Sigmoid colon (tissue), 7 donors: ENCODE measurements around the gene SLC7A6OS. TPM values are rescaled to one million over a fixed set of nuclear protein-coding genes. Genes with fewer than 3 reads are reported as not detected.
A peak's percentile ranks its signal among the peaks of the same experiment; 100 is the strongest.

Experiments
- DNase-seq: peaks from one replicate; pipeline ENCODE4 v3.0.0-alpha.2; 2019
- H3K27ac ChIP-seq, 4 donors: fragments of 200-600 bp; sonication (generic); one replicate each; pipeline ENCODE4 v1.5.1; 2016 to 2019; ENCODE audit warnings: mild to moderate bottlenecking in 1 of 4
- H3K27me3 ChIP-seq, 3 donors: fragments of 200-600 bp; sonication (generic); one replicate each; pipeline ENCODE4 v1.5.1; 2019; ENCODE audit warnings: mild to moderate bottlenecking in 1 of 3
- H3K36me3 ChIP-seq, 4 donors: fragments of 200-600 bp; sonication (generic); one replicate each; pipeline ENCODE4 v1.5.1; 2016 to 2019
- H3K4me1 ChIP-seq, 4 donors: fragments of 200-600 bp; sonication (generic); one replicate each; pipeline ENCODE4 v1.5.1; 2017 to 2019
- H3K4me3 ChIP-seq, 4 donors: fragments of 200-600 bp; sonication (generic); one replicate each; pipeline ENCODE4 v1.5.1; 2017 to 2019; ENCODE audit warnings: mild to moderate bottlenecking in 2 of 4, moderate library complexity in 1 of 4
- H3K9me3 ChIP-seq, 4 donors: fragments of 200-600 bp in 3 of 4; sonication (generic) in 3 of 4; one replicate each; pipeline versions ENCODE4 v1.5.1 to v1.6.1; 2013 to 2019
- CTCF ChIP-seq, 4 experiments: fragments of 450-650 bp in 3 of 4; fragments of 200-600 bp in 1 of 4; IDR thresholded peaks; one replicate each; pipeline ENCODE4 v1.5.1; 2016 to 2019; ENCODE audit warnings: antibody characterized with exemption in 4 of 4, mild to moderate bottlenecking in 3 of 4, moderate library complexity in 2 of 4
- EP300 ChIP-seq, 4 donors: sonication (generic); formaldehyde crosslinking; IDR thresholded peaks; one replicate each; pipeline ENCODE4 v1.6.1; 2017; ENCODE audit warnings: antibody characterized with exemption in 4 of 4
- POLR2A ChIP-seq, 2 donors: fragments of 450-650 bp; IDR thresholded peaks; one replicate each; pipeline ENCODE4 v1.6.1; 2016; ENCODE audit warnings: antibody characterized with exemption in 2 of 2, mild to moderate bottlenecking in 2 of 2, moderate library complexity in 2 of 2
- POLR2AphosphoS5 ChIP-seq, 4 donors: sonication (generic); formaldehyde crosslinking; IDR thresholded peaks; one replicate each; pipeline ENCODE4 v1.6.1; 2017; ENCODE audit warnings: antibody characterized with exemption in 4 of 4
- WGBS, 2 donors: extraction: QIAGEN DNeasy Blood & Tissue Kit; methylation state at CpG; one replicate each; pipeline ENCODE4 v1.1.7; 2013; 5-methylcytosine and 5-hydroxymethylcytosine counted together
- intact Hi-C: fragments of 100-400 bp; cut with DNase I; formaldehyde crosslinking; loops from one replicate; pipeline ENCODE4 v1.15.1; 2023
- polyA plus RNA-seq, 3 donors: library from polyadenylated mRNA; stranded (reverse); fragments of 200-250 nt; gene quantifications; one replicate each; pipeline ENCODE4 v1.2.3, GENCODE V29; 2013
- total RNA-seq, 4 donors: library from RNA; depleted of rRNA; stranded (reverse); fragments of >200 nt; gene quantifications; one replicate each; pipeline ENCODE4 v1.1.0, GENCODE V29; 2016
- donor health status: healthy with polysubstance abuse.
- donor health status: Bipolar disorder and iron deficiency.
- donor health status: healthy.

The SLC7A6OS gene
- total and polyA plus RNA-seq, 7 donors = 4.8 to 20.8 (median 10.0) TPM

- H3K36me3 ChIP-seq = peaks cover 22 to 82% (median 50%) of the 10 kb centered on the region in 4 donors
- no peak overlapping the region for H3K4me3 ChIP-seq
- no peak for TF ChIP-seq EP300 (IDR thresholded peaks at IDR 0.05)
- no peak for TF ChIP-seq POLR2AphosphoS5 (IDR thresholded peaks at IDR 0.05)
- 81 to 87% methylated on average over 7 of the region's 7 CpGs for WGBS, 2 donors
- intact Hi-C loops = no loop called here
- H3K27me3 ChIP-seq = no peaks in the 10 kb centered on the region
- H3K4me1 ChIP-seq = peaks cover 0 to 30% (median 17%) of the 10 kb centered on the region in 4 donors
- H3K27ac ChIP-seq = peak overlapping the region in 1 of 4 donors; percentile 61
- no peaks in the 10 kb centered on the region for H3K9me3 ChIP-seq
- peak; percentile 40 for DNase-seq
Measured at GRCh38 chr16:68300734-68301459, 9.8 kb downstream of the SLC7A6OS start.

- DNase-seq = no peak
- WGBS, 2 donors = 63 to 83% methylated on average over 11 of the region's 11 CpGs
- Histone ChIP-seq H3K27ac (peak overlapping the region; percentile 48 to 69 (median 64)), H3K4me1 (peaks cover 0 to 30% (median 17%) of the 10 kb centered on the region in 4 donors), H3K4me3 (no peak overlapping the region), H3K36me3 (peaks cover 22 to 81% (median 49%) of the 10 kb centered on the region in 4 donors), H3K9me3 (no peaks in the 10 kb centered on the region), H3K27me3 (no peaks in the 10 kb centered on the region)
- intact Hi-C loops = no loop called here
- TF ChIP-seq POLR2A (IDR thresholded peaks at IDR 0.05) = no peak
- TF ChIP-seq POLR2AphosphoS5 (IDR thresholded peaks at IDR 0.05) = peak in 1 of 4 donors; percentile 58
- TF ChIP-seq CTCF (IDR thresholded peaks at IDR 0.05) = no peak
- no peak for TF ChIP-seq EP300 (IDR thresholded peaks at IDR 0.05)
Measured at GRCh38 chr16:68299571-68300453, 10.9 kb downstream of the SLC7A6OS start.

GRCh38 chr16:68298907-68299561 lies 11.7 kb downstream of the SLC7A6OS start:
- Histone ChIP-seq H3K27ac (peak overlapping the region; percentile 48 to 69 (median 64)), H3K27me3 (no peaks in the 10 kb centered on the region), H3K36me3 (peaks cover 20 to 81% (median 48%) of the 10 kb centered on the region in 4 donors), H3K9me3 (no peaks in the 10 kb centered on the region), H3K4me1 (peaks cover 0 to 30% (median 17%) of the 10 kb centered on the region in 4 donors), H3K4me3 (no peak overlapping the region)
- peak in 1 of 4 donors; percentile 9 for TF ChIP-seq POLR2AphosphoS5 (IDR thresholded peaks at IDR 0.05)
- no peak for TF ChIP-seq EP300 (IDR thresholded peaks at IDR 0.05)
- peak; percentile 81 for DNase-seq
- intact Hi-C loops = no loop called here
- 70 to 80% methylated on average over 5 of the region's 5 CpGs for WGBS, 2 donors

GRCh38 chr16:68298312-68298711 lies 12.4 kb downstream of the SLC7A6OS start:
- H3K4me3 ChIP-seq = no peak overlapping the region
- H3K36me3 ChIP-seq = peaks cover 15 to 81% (median 52%) of the 10 kb centered on the region in 4 donors
- TF ChIP-seq EP300 (IDR thresholded peaks at IDR 0.05) (no peak), CTCF (IDR thresholded peaks at IDR 0.05) (no peak), POLR2A (IDR thresholded peaks at IDR 0.05) (no peak), POLR2AphosphoS5 (IDR thresholded peaks at IDR 0.05) (no peak)
- 74 to 92% methylated on average over 3 of the region's 3 CpGs for WGBS, 2 donors
- H3K4me1 ChIP-seq = peaks cover 0 to 30% (median 17%) of the 10 kb centered on the region in 4 donors
- peak overlapping the region; percentile 48 to 69 (median 64) for H3K27ac ChIP-seq
- DNase-seq = no peak
- H3K27me3 ChIP-seq = no peaks in the 10 kb centered on the region
- intact Hi-C loops = no loop called here
- H3K9me3 ChIP-seq = no peaks in the 10 kb centered on the region

- Histone ChIP-seq H3K4me1 (peaks cover 0 to 30% (median 17%) of the 10 kb centered on the region in 4 donors), H3K9me3 (no peaks in the 10 kb centered on the region), H3K27me3 (no peaks in the 10 kb centered on the region), H3K4me3 (no peak overlapping the region), H3K36me3 (peaks cover 15 to 81% (median 54%) of the 10 kb centered on the region in 4 donors), H3K27ac (peak overlapping the region in 3 of 4 donors; percentile 61 to 69 (median 67))
- no peak for DNase-seq
- intact Hi-C loops = no loop called here
- 55 to 75% methylated on average over 3 of the region's 3 CpGs for WGBS, 2 donors
- TF ChIP-seq CTCF (IDR thresholded peaks at IDR 0.05) (no peak), POLR2A (IDR thresholded peaks at IDR 0.05) (no peak), POLR2AphosphoS5 (IDR thresholded peaks at IDR 0.05) (no peak), EP300 (IDR thresholded peaks at IDR 0.05) (no peak)
Measured at GRCh38 chr16:68297908-68298307, 12.8 kb downstream of the SLC7A6OS start.
